DOHH2 (cell line): ENCODE data around the gene CASZ1.

Experiments
- EZH2phosphoT487 ChIP-seq: fragments of 200-600 bp; sonication (generic); IDR thresholded peaks from 2 replicates; pipeline ENCODE4 v1.6.1; 2017; ENCODE audit warnings: borderline replicate concordance, mild to moderate bottlenecking, antibody characterized with exemption, low read length, moderate library complexity, mixed read lengths
- TF ChIP-seq, protein P1 (sequence below): fragments of 200-600 bp; sonication (generic); IDR thresholded peaks from one replicate; pipeline ENCODE4 v1.5.1; 2014; ENCODE audit warnings: antibody characterized with exemption, mild to moderate bottlenecking, low read depth, low read length; ENCODE audit not compliant: poor library complexity, severe bottlenecking

- TF ChIP-seq, protein P1, sequence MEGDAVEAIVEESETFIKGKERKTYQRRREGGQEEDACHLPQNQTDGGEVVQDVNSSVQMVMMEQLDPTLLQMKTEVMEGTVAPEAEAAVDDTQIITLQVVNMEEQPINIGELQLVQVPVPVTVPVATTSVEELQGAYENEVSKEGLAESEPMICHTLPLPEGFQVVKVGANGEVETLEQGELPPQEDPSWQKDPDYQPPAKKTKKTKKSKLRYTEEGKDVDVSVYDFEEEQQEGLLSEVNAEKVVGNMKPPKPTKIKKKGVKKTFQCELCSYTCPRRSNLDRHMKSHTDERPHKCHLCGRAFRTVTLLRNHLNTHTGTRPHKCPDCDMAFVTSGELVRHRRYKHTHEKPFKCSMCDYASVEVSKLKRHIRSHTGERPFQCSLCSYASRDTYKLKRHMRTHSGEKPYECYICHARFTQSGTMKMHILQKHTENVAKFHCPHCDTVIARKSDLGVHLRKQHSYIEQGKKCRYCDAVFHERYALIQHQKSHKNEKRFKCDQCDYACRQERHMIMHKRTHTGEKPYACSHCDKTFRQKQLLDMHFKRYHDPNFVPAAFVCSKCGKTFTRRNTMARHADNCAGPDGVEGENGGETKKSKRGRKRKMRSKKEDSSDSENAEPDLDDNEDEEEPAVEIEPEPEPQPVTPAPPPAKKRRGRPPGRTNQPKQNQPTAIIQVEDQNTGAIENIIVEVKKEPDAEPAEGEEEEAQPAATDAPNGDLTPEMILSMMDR, result no peak
- TF ChIP-seq EZH2phosphoT487, result no peak
Observed at GRCh38 chr1:10841118-10841517, 44.7 kb upstream of the CASZ1 start.
